ENCODE results near the gene ZNF598. TPM values are rescaled to one million over a fixed set of nuclear protein-coding genes. Genes with fewer than 3 reads are reported as not detected.
A peak's percentile ranks its signal among the peaks of the same experiment; 100 is the strongest.

The ZNF598 gene
- total RNA-seq, 1 donor from 2014 or later, result 18.5 TPM

DNA sequence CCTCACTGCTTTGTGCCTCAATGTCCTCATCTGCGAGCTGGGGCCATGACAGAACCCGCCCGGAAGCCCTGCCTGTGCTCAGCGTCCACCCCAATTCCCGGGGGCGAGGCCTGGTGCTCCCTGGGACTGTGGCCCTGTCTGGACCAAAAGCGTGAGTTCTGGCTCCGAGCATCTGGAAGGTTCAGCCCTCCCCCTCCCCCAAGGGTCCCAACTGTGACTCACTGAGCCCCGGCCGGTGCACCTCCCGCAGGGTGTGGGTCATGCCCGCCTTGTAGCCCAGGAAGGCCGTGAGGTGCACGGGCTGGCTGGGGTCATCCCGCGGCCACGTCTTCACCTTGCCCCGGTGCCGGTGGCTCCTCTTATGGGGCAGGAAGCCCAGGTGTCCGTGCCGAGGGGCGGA, 55.9 kb downstream of the ZNF598 start:
- ATAC-seq, result peak; percentile 17
- peak; percentile 58 for DNase-seq (ENCODE audit: missing footprints)
- intact Hi-C loops (cut with DNase I), result no loop called here

DNA sequence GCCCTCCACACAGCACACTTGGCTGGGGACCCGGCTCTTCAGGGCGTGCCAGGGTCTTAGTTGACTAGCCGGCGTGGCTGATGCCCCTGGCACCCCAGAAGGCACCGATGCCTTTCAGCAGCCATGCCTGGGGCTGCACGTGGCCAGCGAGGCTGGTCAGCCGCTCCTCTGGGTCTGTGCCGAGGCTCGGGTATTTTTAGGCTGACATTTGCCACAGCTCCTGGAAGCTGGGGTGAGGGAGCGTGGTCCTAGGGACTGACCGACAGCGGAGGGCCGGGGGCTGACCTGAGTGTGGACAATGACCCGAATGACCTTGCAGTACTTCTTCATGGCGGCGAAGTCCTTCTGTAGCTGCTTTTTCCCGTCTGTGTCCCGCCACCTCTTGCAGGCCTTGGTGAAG, 59.1 kb downstream of the ZNF598 start:
- DNase-seq (ENCODE audit: missing footprints) (peak; percentile 60), ATAC-seq (peak; percentile 57)
- intact Hi-C loops (cut with DNase I), result no loop called here

DNA sequence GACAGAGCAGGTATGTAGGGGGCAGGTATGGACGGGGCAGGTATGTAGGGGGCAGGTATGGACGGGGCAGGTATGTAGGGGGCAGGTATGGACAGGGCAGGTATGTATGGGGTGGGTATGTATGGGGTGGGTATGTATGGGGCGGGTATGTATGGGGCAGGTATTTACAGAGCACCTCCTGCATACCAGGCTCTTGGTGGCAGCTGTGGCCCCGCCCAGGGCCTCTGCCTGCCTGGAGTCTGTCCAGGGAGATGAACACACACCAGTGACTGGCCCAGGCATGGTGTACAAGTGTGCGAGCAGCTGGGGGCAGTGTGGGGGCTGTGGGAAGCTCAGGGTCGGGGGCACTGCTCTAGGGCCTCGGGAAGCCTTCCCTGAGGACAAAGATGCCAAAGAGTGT, 59.6 kb downstream of the ZNF598 start:
- peak; percentile 8 for ATAC-seq
- DNase-seq (ENCODE audit: missing footprints), result peak; percentile 37
- intact Hi-C loops (cut with DNase I), result no loop called here

DNA sequence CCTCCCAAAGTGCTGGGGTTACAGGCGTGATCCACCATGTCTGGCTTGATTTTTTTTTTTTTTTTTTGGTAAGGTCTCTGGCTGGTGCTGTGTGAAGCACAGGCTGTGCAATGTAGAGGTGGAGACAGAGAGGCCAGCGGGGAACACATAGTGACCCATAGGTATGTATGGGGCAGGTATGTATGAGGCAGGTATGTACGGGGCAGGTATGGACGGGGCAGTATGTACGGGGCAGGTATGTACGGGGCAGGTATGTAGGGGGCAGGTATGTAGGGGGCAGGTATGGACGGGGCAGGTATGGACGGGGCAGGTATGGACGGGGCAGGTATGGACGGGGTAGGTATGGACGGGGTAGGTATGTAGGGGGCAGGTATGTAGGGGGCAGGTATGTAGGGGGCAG, 60.1 kb downstream of the ZNF598 start:
- intact Hi-C loops (cut with DNase I), result no loop called here
- DNase-seq (ENCODE audit: missing footprints) (peak; percentile 4), ATAC-seq (no peak)

Other genes with a start within 250 kb of the ZNF598 start
- gene NME3, start 238.3 kb downstream of the ZNF598 start, total RNA-seq, result 33.9 TPM
- gene EME2, start 237.0 kb downstream of the ZNF598 start, total RNA-seq, result 8.2 TPM
- gene MRPS34, start 236.7 kb downstream of the ZNF598 start, total RNA-seq, result 80.8 TPM
- 36.1 TPM for gene SPSB3, start 227.2 kb downstream of the ZNF598 start, total RNA-seq
- gene NUBP2, start 226.9 kb downstream of the ZNF598 start, total RNA-seq, result 37.9 TPM
- not detected for gene IGFALS, start 216.1 kb downstream of the ZNF598 start, total RNA-seq
- gene HAGH, start 183.0 kb downstream of the ZNF598 start, total RNA-seq, result 171 TPM
- gene FAHD1, start 182.6 kb downstream of the ZNF598 start, total RNA-seq, result 28.3 TPM
- gene MEIOB, start 137.7 kb downstream of the ZNF598 start, total RNA-seq, result not detected
- gene HS3ST6, start 91.4 kb downstream of the ZNF598 start, total RNA-seq, result not detected
- gene MSRB1, start 66.6 kb downstream of the ZNF598 start, total RNA-seq, result 25.3 TPM
- gene RPL3L, start 55.1 kb downstream of the ZNF598 start, total RNA-seq, result 271 TPM
- gene NDUFB10, start 50.3 kb downstream of the ZNF598 start, total RNA-seq, result 737 TPM
- 907 TPM for gene RPS2, start 45.0 kb downstream of the ZNF598 start, total RNA-seq
- not detected for gene RNF151, start 43.0 kb downstream of the ZNF598 start, total RNA-seq
- 24.9 TPM for gene TBL3, start 37.8 kb downstream of the ZNF598 start, total RNA-seq
- gene NOXO1, start 28.4 kb downstream of the ZNF598 start, total RNA-seq, result 0.22 TPM
- gene GFER, start 25.6 kb downstream of the ZNF598 start, total RNA-seq, result 25.8 TPM
- 0.62 TPM for gene SYNGR3, start 19.9 kb downstream of the ZNF598 start, total RNA-seq
- not detected for gene NPW, start 10.0 kb upstream of the ZNF598 start, total RNA-seq
- 292 TPM for gene NHERF2, start 17.1 kb upstream of the ZNF598 start, total RNA-seq
- gene NTHL1, start 38.0 kb upstream of the ZNF598 start, total RNA-seq, result 23.3 TPM
- 62.8 TPM for gene TSC2, start 38.2 kb upstream of the ZNF598 start, total RNA-seq
- 85.8 TPM for gene PKD1, start 126.1 kb upstream of the ZNF598 start, total RNA-seq
- gene RAB26, start 138.8 kb upstream of the ZNF598 start, total RNA-seq, result 0.87 TPM
- gene TRAF7, start 146.0 kb upstream of the ZNF598 start, total RNA-seq, result 27.3 TPM
- 5.8 TPM for gene CASKIN1, start 186.8 kb upstream of the ZNF598 start, total RNA-seq
- gene MLST8, start 195.6 kb upstream of the ZNF598 start, total RNA-seq, result 25.3 TPM
- gene BRICD5, start 201.0 kb upstream of the ZNF598 start, total RNA-seq, result 13.2 TPM
- gene PGP, start 205.0 kb upstream of the ZNF598 start, total RNA-seq, result 35.1 TPM
- gene E4F1, start 213.8 kb upstream of the ZNF598 start, total RNA-seq, result 14.1 TPM
- gene DNASE1L2, start 226.6 kb upstream of the ZNF598 start, total RNA-seq, result 0.49 TPM
- gene ECI1, start 241.8 kb upstream of the ZNF598 start, total RNA-seq, result 205 TPM

Measured in Right ventricle myocardium inferior (tissue), 1 donor.